IMR-90 (cell line): ENCODE data around the gene FXYD3.

ENCODE experiments used
- BHLHE40 ChIP-seq: fragments of 150-350 bp; IDR thresholded peaks from 2 replicates; pipeline ENCODE4 v1.6.1; 2016; ENCODE audit warnings: mild to moderate bottlenecking, low read depth, low read length
- CHD1 ChIP-seq: IDR thresholded peaks from 2 replicates; pipeline ENCODE4 v1.6.1; 2012; ENCODE audit warnings: low read depth, low read length, improper control_type of control experiment
- MAFK ChIP-seq: IDR thresholded peaks from 2 replicates; pipeline ENCODE4 v1.6.1; 2012; ENCODE audit warnings: low read depth, low read length, improper control_type of control experiment
- MXI1 ChIP-seq: IDR thresholded peaks from 2 replicates; pipeline ENCODE4 v1.6.1; 2012; ENCODE audit warnings: low read depth, mild to moderate bottlenecking, low read length, moderate library complexity, borderline replicate concordance
- POLR2A ChIP-seq: IDR thresholded peaks from 2 replicates; pipeline ENCODE4 v1.6.1; 2012; ENCODE audit warnings: mild to moderate bottlenecking, low read depth, low read length
- USF2 ChIP-seq: fragments of 150-350 bp; IDR thresholded peaks from 2 replicates; pipeline ENCODE4 v1.6.1; 2017; ENCODE audit warnings: mild to moderate bottlenecking, antibody characterized with exemption, low read length, low read depth
- TF ChIP-seq, protein P1 (sequence below): conservative IDR thresholded peaks from 2 replicates; pipeline ENCODE4 v1.5.1; 2012; ENCODE audit warnings: mild to moderate bottlenecking, low read depth, low read length, improper control_type of control experiment

- TF ChIP-seq, protein P1, sequence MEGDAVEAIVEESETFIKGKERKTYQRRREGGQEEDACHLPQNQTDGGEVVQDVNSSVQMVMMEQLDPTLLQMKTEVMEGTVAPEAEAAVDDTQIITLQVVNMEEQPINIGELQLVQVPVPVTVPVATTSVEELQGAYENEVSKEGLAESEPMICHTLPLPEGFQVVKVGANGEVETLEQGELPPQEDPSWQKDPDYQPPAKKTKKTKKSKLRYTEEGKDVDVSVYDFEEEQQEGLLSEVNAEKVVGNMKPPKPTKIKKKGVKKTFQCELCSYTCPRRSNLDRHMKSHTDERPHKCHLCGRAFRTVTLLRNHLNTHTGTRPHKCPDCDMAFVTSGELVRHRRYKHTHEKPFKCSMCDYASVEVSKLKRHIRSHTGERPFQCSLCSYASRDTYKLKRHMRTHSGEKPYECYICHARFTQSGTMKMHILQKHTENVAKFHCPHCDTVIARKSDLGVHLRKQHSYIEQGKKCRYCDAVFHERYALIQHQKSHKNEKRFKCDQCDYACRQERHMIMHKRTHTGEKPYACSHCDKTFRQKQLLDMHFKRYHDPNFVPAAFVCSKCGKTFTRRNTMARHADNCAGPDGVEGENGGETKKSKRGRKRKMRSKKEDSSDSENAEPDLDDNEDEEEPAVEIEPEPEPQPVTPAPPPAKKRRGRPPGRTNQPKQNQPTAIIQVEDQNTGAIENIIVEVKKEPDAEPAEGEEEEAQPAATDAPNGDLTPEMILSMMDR: no peak
- TF ChIP-seq BHLHE40: no peak
- no peak for TF ChIP-seq MXI1
- no peak for TF ChIP-seq POLR2A
- no peak for TF ChIP-seq MAFK
- no peak for TF ChIP-seq USF2
- no peak for TF ChIP-seq CHD1
These were observed 10.0 kb upstream of the FXYD3 start for GRCh38 chr19:35105411-35106290.
